ENCODE data around the gene COBL. TPM values are rescaled to one million over a fixed set of nuclear protein-coding genes. Genes with fewer than 3 reads are reported as not detected.

The COBL gene
- total and polyA plus RNA-seq, 2 donors (not counting 3 experiments of a cell fraction or from before 2014, with no cell fraction given): 0.11 TPM; not detected in 1

DNA sequence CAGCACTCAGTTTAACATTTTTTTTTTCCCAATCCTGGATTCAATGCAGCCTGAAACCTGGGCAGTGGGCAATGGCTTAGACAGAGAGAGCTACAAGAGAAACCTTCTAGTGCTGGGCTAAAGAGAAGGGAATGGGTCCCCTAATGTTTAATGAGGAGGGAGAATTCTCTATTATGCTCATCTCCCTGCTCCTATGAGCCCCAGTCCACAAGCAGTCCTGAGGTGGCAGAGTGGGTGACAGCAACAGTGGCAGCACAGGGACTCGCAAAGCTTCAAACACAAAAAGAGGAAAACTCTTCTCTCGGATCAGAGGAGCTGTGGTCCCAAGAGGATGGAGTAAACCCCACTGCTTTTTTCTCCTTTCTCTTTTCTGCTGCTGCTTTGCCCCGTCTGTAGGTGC is 36.5 kb downstream of the COBL start:
- no peak for FAIRE-seq
- H3K4me3 ChIP-seq (replicated peaks in 1 of 3; ENCODE audit: insufficient read depth in 1 of 3, low read depth in 1 of 3, low read length in 3 of 3): no peak overlapping the region
- H3K4me2 ChIP-seq (ENCODE audit: insufficient read depth, low read length): no peak overlapping the region
- H3K4me1 ChIP-seq (ENCODE audit: control insufficient read depth, extremely low read depth, insufficient read depth, low read length): no peaks in the 10 kb centered on the region
- no peak overlapping the region for H3K27ac ChIP-seq (ENCODE audit: insufficient read depth, low read depth, low read length)
- DNase-seq (ENCODE audit: low read depth, low spot score): no peak
- no peaks in the 10 kb centered on the region for H3K36me3 ChIP-seq (ENCODE audit: control insufficient read depth in 2 of 2, extremely low read depth in 1 of 2, insufficient read depth in 2 of 2, low read length in 2 of 2)
- POLR2A ChIA-PET: no interaction called here
- BruUV-seq (replicated peaks): no TSS peak
- no peaks in the 10 kb centered on the region for H3K27me3 ChIP-seq (ENCODE audit: control insufficient read depth in 2 of 2, insufficient read depth in 2 of 2, low read length in 2 of 2)
- intact Hi-C loops (cut with micrococcal nuclease) (no loop called here), dilution Hi-C loops (cut with MboI; ENCODE audit: extremely low pct_ligation_motif_present, low sequenced_read_pairs) (no loop called here)
- H3K9me3 ChIP-seq (replicated peaks; ENCODE audit: control insufficient read depth, insufficient read depth, low read length): no peaks in the 10 kb centered on the region
- CTCF ChIA-PET: no interaction called here
- no peaks in the 10 kb centered on the region for H3K79me2 ChIP-seq (ENCODE audit: control insufficient read depth, insufficient read depth, low read length)
- H2AFZ ChIP-seq (ENCODE audit: low read depth, low read length): no peak overlapping the region
- TF ChIP-seq GATA2 (IDR thresholded peaks at IDR 0.05; ENCODE audit: insufficient read depth, insufficient read length, low read depth, low read length) (no peak), POLR2AphosphoS5 (IDR thresholded peaks at IDR 0.05; ENCODE audit: insufficient read depth, low read depth, low read length) (no peak), POLR2A (IDR thresholded peaks at IDR 0.05; ENCODE audit: low read depth, low read length) (no peak), JUN (IDR thresholded peaks at IDR 0.05; ENCODE audit: borderline replicate concordance, insufficient read depth, insufficient read length, low read depth) (no peak), FOS (IDR thresholded peaks at IDR 0.05; ENCODE audit: borderline replicate concordance, insufficient read depth, low read length) (no peak), EZH2 (IDR thresholded peaks at IDR 0.05; ENCODE audit: borderline replicate concordance, low read depth, low read length, severe bottlenecking) (no peak), MYC (IDR thresholded peaks at IDR 0.05; ENCODE audit: low read depth, low read length) (no peak)
- TF ChIP-seq, protein P1, sequence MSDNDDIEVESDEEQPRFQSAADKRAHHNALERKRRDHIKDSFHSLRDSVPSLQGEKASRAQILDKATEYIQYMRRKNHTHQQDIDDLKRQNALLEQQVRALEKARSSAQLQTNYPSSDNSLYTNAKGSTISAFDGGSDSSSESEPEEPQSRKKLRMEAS (IDR thresholded peaks at IDR 0.05; ENCODE audit: insufficient read depth, insufficient read length): no peak
- TF ChIP-seq, protein P2, sequence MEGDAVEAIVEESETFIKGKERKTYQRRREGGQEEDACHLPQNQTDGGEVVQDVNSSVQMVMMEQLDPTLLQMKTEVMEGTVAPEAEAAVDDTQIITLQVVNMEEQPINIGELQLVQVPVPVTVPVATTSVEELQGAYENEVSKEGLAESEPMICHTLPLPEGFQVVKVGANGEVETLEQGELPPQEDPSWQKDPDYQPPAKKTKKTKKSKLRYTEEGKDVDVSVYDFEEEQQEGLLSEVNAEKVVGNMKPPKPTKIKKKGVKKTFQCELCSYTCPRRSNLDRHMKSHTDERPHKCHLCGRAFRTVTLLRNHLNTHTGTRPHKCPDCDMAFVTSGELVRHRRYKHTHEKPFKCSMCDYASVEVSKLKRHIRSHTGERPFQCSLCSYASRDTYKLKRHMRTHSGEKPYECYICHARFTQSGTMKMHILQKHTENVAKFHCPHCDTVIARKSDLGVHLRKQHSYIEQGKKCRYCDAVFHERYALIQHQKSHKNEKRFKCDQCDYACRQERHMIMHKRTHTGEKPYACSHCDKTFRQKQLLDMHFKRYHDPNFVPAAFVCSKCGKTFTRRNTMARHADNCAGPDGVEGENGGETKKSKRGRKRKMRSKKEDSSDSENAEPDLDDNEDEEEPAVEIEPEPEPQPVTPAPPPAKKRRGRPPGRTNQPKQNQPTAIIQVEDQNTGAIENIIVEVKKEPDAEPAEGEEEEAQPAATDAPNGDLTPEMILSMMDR (IDR thresholded peaks at IDR 0.05; ENCODE audit: extremely low read depth in 1 of 2, insufficient read depth in 1 of 2, low read depth in 1 of 2, low read length in 2 of 2): no peak
- no peaks in the 10 kb centered on the region for H3K9me1 ChIP-seq (replicated peaks; ENCODE audit: control insufficient read depth, extremely low read depth, insufficient read depth, low read length)
- H4K20me1 ChIP-seq (replicated peaks; ENCODE audit: control insufficient read depth, extremely low read depth, insufficient read depth, low read length): no peaks in the 10 kb centered on the region
- no peak overlapping the region for H3K9ac ChIP-seq (replicated peaks; ENCODE audit: extremely low read depth, insufficient read depth, low read length)
